ENCODE measurements around the gene THOP1. TPM values are rescaled to one million over a fixed set of nuclear protein-coding genes. Genes with fewer than 3 reads are reported as not detected.

THOP1 gene
- total RNA-seq, 1 donor from 2014 or later, result 173 TPM

DNA sequence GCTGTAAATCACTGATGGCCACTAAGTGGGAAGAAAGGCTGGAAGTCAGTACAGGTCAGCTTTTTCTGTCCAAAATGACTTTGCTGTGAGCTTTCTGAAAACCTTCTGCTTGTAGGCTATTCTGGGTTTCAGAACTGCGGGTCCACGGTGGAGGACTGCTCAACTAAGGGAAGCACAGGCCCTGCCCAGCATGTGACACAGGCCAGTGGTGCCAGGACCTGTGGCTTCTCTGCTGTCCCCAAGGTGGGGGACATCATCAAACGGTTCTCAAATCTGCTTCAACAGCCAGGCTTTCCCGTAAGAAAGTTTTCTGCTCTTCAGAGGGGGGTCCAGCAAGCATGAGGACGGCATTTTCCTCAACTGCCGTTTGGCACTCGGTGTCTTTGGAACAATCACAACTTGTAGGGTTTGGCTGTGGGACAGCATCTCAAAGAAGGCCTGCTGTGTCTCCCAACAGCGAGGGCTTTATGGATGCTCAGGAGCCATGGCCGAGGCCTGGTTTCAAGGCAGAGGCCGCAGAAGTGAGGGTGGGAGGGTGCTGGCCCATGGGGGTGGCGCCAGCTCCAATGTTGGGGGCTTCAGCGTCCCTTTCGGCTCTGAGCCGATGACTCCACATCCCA lies 6.1 kb upstream of the THOP1 start:
- Mint-ChIP-seq H3K27me3 (ENCODE audit: low read depth) (peaks cover 4% of the 10 kb centered on the region), H3K36me3 (ENCODE audit: low read depth) (peaks cover 15% of the 10 kb centered on the region), H3K4me1 (peaks cover 46% of the 10 kb centered on the region), H3K27ac (ENCODE audit: unreplicated experiment) (no peak overlapping the region), H3K4me3 (no peak overlapping the region), H3K9me3 (peaks cover 4% of the 10 kb centered on the region)
- DNase-seq (ENCODE audit: low read depth, low spot score), result no peak
- TF ChIP-seq, protein P1, sequence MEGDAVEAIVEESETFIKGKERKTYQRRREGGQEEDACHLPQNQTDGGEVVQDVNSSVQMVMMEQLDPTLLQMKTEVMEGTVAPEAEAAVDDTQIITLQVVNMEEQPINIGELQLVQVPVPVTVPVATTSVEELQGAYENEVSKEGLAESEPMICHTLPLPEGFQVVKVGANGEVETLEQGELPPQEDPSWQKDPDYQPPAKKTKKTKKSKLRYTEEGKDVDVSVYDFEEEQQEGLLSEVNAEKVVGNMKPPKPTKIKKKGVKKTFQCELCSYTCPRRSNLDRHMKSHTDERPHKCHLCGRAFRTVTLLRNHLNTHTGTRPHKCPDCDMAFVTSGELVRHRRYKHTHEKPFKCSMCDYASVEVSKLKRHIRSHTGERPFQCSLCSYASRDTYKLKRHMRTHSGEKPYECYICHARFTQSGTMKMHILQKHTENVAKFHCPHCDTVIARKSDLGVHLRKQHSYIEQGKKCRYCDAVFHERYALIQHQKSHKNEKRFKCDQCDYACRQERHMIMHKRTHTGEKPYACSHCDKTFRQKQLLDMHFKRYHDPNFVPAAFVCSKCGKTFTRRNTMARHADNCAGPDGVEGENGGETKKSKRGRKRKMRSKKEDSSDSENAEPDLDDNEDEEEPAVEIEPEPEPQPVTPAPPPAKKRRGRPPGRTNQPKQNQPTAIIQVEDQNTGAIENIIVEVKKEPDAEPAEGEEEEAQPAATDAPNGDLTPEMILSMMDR (conservative IDR thresholded peaks at IDR 0.05), result no peak

DNA sequence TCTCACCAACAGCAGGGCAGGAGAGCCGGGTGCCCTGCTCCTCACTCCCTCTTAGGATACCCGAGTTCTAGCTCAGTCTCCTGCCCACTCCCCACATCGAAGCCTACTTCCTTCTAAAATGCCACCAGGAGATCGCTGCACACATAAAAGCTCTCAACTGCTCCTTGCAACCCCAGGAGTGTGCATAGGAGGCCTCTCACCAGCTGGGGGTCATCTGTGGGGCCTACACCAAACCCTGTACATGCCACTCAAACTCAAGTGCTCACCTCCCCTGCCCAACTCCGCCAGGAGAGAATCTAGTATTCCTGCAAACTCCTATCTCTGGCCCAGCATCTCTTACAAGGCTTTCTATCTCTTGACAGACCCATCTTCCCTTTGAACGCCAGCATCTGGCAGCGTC lies 5.0 kb upstream of the THOP1 start:
- Mint-ChIP-seq H3K9me3 (peaks cover 4% of the 10 kb centered on the region), H3K4me3 (peak overlapping the region; percentile 76), H3K36me3 (ENCODE audit: low read depth) (peaks cover 12% of the 10 kb centered on the region), H3K27ac (ENCODE audit: unreplicated experiment) (peak overlapping the region; percentile 93), H3K4me1 (peaks cover 49% of the 10 kb centered on the region), H3K27me3 (ENCODE audit: low read depth) (peaks cover 4% of the 10 kb centered on the region)
- DNase-seq (ENCODE audit: low read depth, low spot score), result no peak
- TF ChIP-seq, protein P1 (conservative IDR thresholded peaks at IDR 0.05), result no peak

DNA sequence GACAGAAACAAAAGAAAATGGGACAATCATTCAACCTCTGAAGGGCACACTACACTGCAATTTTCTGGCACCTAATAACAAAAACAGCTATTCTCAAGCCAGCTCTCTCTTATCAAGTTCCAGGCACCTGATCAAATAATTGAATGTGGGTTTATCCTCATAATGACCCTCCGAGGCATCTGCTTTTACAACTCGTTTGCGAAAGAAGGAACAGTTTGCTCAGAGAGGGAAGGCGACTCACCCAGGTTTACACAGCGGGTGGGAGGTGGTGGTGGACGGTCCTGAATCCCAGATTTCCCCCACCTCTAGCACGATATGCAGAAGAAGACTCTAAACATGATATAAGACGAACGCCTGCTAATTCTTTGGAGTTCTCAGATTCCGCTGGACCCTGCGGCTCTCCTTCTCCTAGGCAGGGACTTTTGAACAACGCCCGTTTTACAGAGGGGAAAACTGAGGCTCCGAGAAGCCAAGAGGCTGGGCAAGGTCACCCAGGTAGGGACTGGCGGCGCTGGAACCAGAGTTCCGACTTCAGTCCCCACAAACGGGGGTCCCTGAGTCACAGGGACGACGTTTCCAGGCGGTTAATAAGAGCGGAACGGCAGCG lies 2.9 kb upstream of the THOP1 start:
- Mint-ChIP-seq H3K27ac (ENCODE audit: unreplicated experiment) (peak overlapping the region; percentile 89), H3K36me3 (ENCODE audit: low read depth) (peaks cover 4% of the 10 kb centered on the region), H3K4me1 (peaks cover 52% of the 10 kb centered on the region), H3K27me3 (ENCODE audit: low read depth) (peaks cover 4% of the 10 kb centered on the region), H3K4me3 (peak overlapping the region; percentile 93), H3K9me3 (peaks cover 4% of the 10 kb centered on the region)
- TF ChIP-seq, protein P1 (conservative IDR thresholded peaks at IDR 0.05), result no peak
- DNase-seq (ENCODE audit: low read depth, low spot score), result no peak

DNA sequence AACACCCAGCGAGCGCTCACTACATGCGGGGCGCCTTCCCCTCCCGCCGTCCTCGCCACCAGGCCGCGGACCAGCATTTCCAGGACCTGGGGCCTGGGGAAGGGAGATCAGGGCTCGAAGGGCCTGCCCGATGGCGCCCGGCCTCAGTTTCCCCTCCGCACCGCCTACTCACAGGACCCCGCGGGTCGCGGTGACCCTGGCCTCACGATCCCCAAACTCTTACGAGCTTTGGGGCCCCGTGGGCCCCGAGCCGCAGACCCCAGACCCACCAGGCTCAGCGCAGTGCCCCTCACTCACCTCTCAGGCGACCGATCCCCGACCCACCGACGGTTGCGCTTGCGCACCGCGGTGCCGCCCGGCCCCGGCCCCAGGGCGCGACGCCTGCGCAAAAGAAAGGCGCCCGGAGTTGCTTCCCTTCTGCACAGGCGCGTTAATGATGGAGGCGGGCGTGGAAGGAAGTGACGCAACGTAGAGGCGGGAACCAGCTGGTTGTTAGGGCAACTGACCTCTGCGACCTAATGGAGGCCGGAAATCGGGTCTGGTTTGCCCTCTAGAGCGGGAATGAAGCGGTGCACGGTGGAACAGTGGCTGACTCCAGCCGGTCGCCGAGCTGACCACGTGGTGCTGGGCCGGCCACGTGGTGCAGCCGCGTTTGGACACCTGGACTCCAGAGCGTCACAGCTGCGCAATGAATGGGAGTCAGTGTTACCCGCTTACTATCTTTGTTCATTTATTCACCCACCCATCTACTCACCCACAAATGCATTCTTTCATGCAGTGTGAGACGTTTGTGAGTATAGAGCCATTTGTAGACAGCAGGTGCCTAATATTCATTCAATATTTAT lies 2.1 kb upstream of the THOP1 start, which contains the start of gene SGTA:
SGTA (minus strand) TSS at position 338 of the 845 bp plus-strand sequence. CDS start 14,205 bp downstream, outside the sequence.
- DNase-seq (ENCODE audit: low read depth, low spot score), result peak; percentile 94
- H3K4me3 Mint-ChIP-seq, result peak within 1 kb of the TSS; percentile 93
- H3K27me3 Mint-ChIP-seq (ENCODE audit: low read depth), result peaks cover 4% of the 10 kb centered on the region
- H3K9me3 Mint-ChIP-seq, result peaks cover 4% of the 10 kb centered on the region
- H3K27ac Mint-ChIP-seq (ENCODE audit: unreplicated experiment), result peak within 1 kb of the TSS; percentile 93
- H3K36me3 Mint-ChIP-seq (ENCODE audit: low read depth), result peaks cover 4% of the 10 kb centered on the region
- TF ChIP-seq, protein P1 (conservative IDR thresholded peaks at IDR 0.05), result peak; percentile 54
- peaks cover 58% of the 10 kb centered on the region for H3K4me1 Mint-ChIP-seq

DNA sequence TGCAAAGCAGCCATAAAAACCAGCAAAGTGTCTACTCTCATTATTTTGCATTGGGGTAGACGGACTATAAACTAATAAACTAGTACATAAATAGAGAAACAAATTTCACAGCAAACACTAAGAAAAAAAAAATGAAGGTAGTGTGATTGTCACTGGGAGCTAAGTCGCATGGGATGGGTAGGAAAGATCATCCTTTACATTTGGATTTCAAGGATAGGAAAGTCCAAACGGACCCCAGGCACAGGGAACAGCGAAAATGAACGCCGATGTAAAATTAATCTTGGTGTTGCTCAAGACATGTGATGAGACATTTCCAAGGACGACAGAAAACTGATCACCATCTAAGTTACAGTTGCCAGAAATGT lies 1.5 kb upstream of the THOP1 start:
- Mint-ChIP-seq H3K27ac (ENCODE audit: unreplicated experiment) (peak overlapping the region; percentile 93), H3K9me3 (peaks cover 4% of the 10 kb centered on the region), H3K4me3 (peak overlapping the region; percentile 93), H3K36me3 (ENCODE audit: low read depth) (peaks cover 4% of the 10 kb centered on the region), H3K4me1 (peaks cover 61% of the 10 kb centered on the region), H3K27me3 (ENCODE audit: low read depth) (peaks cover 4% of the 10 kb centered on the region)
- DNase-seq (ENCODE audit: low read depth, low spot score), result no peak
- TF ChIP-seq, protein P1 (conservative IDR thresholded peaks at IDR 0.05), result no peak
